Measurements from ENCODE around the gene CD300LB.
A peak's percentile ranks its signal among the peaks of the same experiment; 100 is the strongest.
"Not testable (repeated sequence)": the region's sequence is repeated elsewhere in the genome, so short reads cannot be mapped to it uniquely, and the experiment has no call there.

Gene CD300LB

GRCh38 chr17:74488276-74488675 is 43.0 kb downstream of the CD300LB start:
- DNase-seq, result not testable (repeated sequence)

- no peak for DNase-seq
These were observed 45.4 kb downstream of the CD300LB start for GRCh38 chr17:74485841-74486240.

GRCh38 chr17:74485022-74485743 is 46.1 kb downstream of the CD300LB start:
- no peak for DNase-seq

- no peak for DNase-seq
These were observed 47.2 kb downstream of the CD300LB start for GRCh38 chr17:74484066-74484465.

GRCh38 chr17:74481621-74482020 is 49.7 kb downstream of the CD300LB start:
- DNase-seq, result no peak

- DNase-seq, result no peak
These were observed 51.0 kb downstream of the CD300LB start for GRCh38 chr17:74480290-74480689.

GRCh38 chr17:74478420-74479100 is 52.7 kb downstream of the CD300LB start:
- peak; percentile 66 for DNase-seq

- DNase-seq, result no peak
These were observed 53.9 kb downstream of the CD300LB start for GRCh38 chr17:74477411-74477810.

- no peak for DNase-seq
These were observed 56.1 kb downstream of the CD300LB start for GRCh38 chr17:74475189-74475588.

- no peak for DNase-seq
These were observed 57.1 kb downstream of the CD300LB start for GRCh38 chr17:74474043-74474792.

GRCh38 chr17:74473294-74473693 is 58.0 kb downstream of the CD300LB start:
- no peak for DNase-seq

- no peak for DNase-seq
These were observed 58.4 kb downstream of the CD300LB start for GRCh38 chr17:74472890-74473289.

GRCh38 chr17:74471341-74471740 is 59.9 kb downstream of the CD300LB start:
- no peak for DNase-seq

Measured in activated CD4-positive, alpha-beta T cell treated with anti-CD3 and anti-CD28 coated beads, Interleukin-2, Interleukin-6, amounts not matched to agents 100 ng/mL and 50 ng/mL, durations not matched to agents 16 hours and 8 hours (primary cell).